ENCODE data around the gene HSD11B1L. TPM values are rescaled to one million over a fixed set of nuclear protein-coding genes. Genes with fewer than 3 reads are reported as not detected.

Gene HSD11B1L
- total RNA-seq, 1 experiment from 2014 or later: 10.9 TPM

GRCh38 chr19:5694956-5695648 is 14.3 kb downstream of the HSD11B1L start:
- H3F3A ChIP-seq (ENCODE audit: low read length, unreplicated experiment): peaks cover 14% of the 10 kb centered on the region
- H3K9me3 ChIP-seq (ENCODE audit: low read length): no peaks in the 10 kb centered on the region
- peaks cover 67% of the 10 kb centered on the region for H3K36me3 ChIP-seq (ENCODE audit: low read depth, low read length)
- no peak overlapping the region for H3K9ac ChIP-seq (ENCODE audit: low read length)
- H4K20me1 ChIP-seq (ENCODE audit: low read length): peaks cover 59% of the 10 kb centered on the region
- intact Hi-C loops (cut with micrococcal nuclease): no loop called here
- H2AFZ ChIP-seq (ENCODE audit: low read length): no peak overlapping the region
- no TSS peak for BruUV-seq (replicated peaks)
- H3K79me2 ChIP-seq (ENCODE audit: low read length): peaks cover 52% of the 10 kb centered on the region
- H3K4me2 ChIP-seq (ENCODE audit: low read length): no peak overlapping the region
- no peaks in the 10 kb centered on the region for H3K9me2 ChIP-seq (replicated peaks; ENCODE audit: low read length)
- no peaks in the 10 kb centered on the region for H3K27me3 ChIP-seq (ENCODE audit: low read length)
- peaks cover 7% of the 10 kb centered on the region for H3K4me1 ChIP-seq (ENCODE audit: insufficient read depth, low read length)
- H3K27ac ChIP-seq (ENCODE audit: low read length): no peak overlapping the region
- POLR2A ChIA-PET (ENCODE audit: unreplicated experiment): no interaction called here
- H3K4me3 ChIP-seq (ENCODE audit: low read length): no peak overlapping the region
- no peak for DNase-seq
- CTCF ChIA-PET: no interaction called here
- no peak for ATAC-seq
- TF ChIP-seq, protein P1, sequence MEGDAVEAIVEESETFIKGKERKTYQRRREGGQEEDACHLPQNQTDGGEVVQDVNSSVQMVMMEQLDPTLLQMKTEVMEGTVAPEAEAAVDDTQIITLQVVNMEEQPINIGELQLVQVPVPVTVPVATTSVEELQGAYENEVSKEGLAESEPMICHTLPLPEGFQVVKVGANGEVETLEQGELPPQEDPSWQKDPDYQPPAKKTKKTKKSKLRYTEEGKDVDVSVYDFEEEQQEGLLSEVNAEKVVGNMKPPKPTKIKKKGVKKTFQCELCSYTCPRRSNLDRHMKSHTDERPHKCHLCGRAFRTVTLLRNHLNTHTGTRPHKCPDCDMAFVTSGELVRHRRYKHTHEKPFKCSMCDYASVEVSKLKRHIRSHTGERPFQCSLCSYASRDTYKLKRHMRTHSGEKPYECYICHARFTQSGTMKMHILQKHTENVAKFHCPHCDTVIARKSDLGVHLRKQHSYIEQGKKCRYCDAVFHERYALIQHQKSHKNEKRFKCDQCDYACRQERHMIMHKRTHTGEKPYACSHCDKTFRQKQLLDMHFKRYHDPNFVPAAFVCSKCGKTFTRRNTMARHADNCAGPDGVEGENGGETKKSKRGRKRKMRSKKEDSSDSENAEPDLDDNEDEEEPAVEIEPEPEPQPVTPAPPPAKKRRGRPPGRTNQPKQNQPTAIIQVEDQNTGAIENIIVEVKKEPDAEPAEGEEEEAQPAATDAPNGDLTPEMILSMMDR (conservative IDR thresholded peaks at IDR 0.05; ENCODE audit: low read depth, low read length): no peak
- TF ChIP-seq EZH2 (IDR thresholded peaks at IDR 0.05; ENCODE audit: low read length, unreplicated experiment) (no peak), EZH2phosphoT487 (IDR thresholded peaks at IDR 0.05; ENCODE audit: borderline replicate concordance, low read length) (no peak)

- POLR2A ChIA-PET (ENCODE audit: unreplicated experiment): interaction anchor here (0.8 kb wide), 1 partner anchor 1442 kb away, joined by 4 read pairs; no protein-coding TSS in a partner anchor
- peaks cover 55% of the 10 kb centered on the region for H4K20me1 ChIP-seq (ENCODE audit: low read length)
Measured at GRCh38 chr19:5695649-5696195, 14.9 kb downstream of the HSD11B1L start.

More at GRCh38 chr19:5695649-5696195, 14.9 kb downstream of the HSD11B1L start:
- H2AFZ ChIP-seq (ENCODE audit: low read length): no peak overlapping the region
- H3K79me2 ChIP-seq (ENCODE audit: low read length): peaks cover 46% of the 10 kb centered on the region
- no peak overlapping the region for H3K27ac ChIP-seq (ENCODE audit: low read length)
- ATAC-seq: no peak
- peaks cover 7% of the 10 kb centered on the region for H3K4me1 ChIP-seq (ENCODE audit: insufficient read depth, low read length)
- no peak for DNase-seq
- no peaks in the 10 kb centered on the region for H3K9me2 ChIP-seq (replicated peaks; ENCODE audit: low read length)
- peaks cover 69% of the 10 kb centered on the region for H3K36me3 ChIP-seq (ENCODE audit: low read depth, low read length)
- TF ChIP-seq EZH2phosphoT487 (IDR thresholded peaks at IDR 0.05; ENCODE audit: borderline replicate concordance, low read length): no peak
- no peak for TF ChIP-seq EZH2 (IDR thresholded peaks at IDR 0.05; ENCODE audit: low read length, unreplicated experiment)
- TF ChIP-seq, protein P1 (conservative IDR thresholded peaks at IDR 0.05; ENCODE audit: low read depth, low read length): no peak
- no peak overlapping the region for H3K9ac ChIP-seq (ENCODE audit: low read length)
- no TSS peak for BruUV-seq (replicated peaks)
- no peak overlapping the region for H3K4me3 ChIP-seq (ENCODE audit: low read length)
- H3K27me3 ChIP-seq (ENCODE audit: low read length): no peaks in the 10 kb centered on the region
- CTCF ChIA-PET: no interaction called here
- no peak overlapping the region for H3K4me2 ChIP-seq (ENCODE audit: low read length)
- intact Hi-C loops (cut with micrococcal nuclease): no loop called here
- no peaks in the 10 kb centered on the region for H3K9me3 ChIP-seq (ENCODE audit: low read length)
- peaks cover 14% of the 10 kb centered on the region for H3F3A ChIP-seq (ENCODE audit: low read length, unreplicated experiment)
